Measurements from ENCODE around the gene FBF1. TPM values are rescaled to one million over a fixed set of nuclear protein-coding genes. Genes with fewer than 3 reads are reported as not detected.

FBF1 gene
- total and polyA plus RNA-seq, 2 donors (not counting 3 experiments of a cell fraction or from before 2014, with no cell fraction given): 4.9 to 9.4 TPM

GRCh38 chr17:75937652-75938051, 3.2 kb downstream of the FBF1 start:
- POLR2A ChIA-PET: no interaction called here

DNA sequence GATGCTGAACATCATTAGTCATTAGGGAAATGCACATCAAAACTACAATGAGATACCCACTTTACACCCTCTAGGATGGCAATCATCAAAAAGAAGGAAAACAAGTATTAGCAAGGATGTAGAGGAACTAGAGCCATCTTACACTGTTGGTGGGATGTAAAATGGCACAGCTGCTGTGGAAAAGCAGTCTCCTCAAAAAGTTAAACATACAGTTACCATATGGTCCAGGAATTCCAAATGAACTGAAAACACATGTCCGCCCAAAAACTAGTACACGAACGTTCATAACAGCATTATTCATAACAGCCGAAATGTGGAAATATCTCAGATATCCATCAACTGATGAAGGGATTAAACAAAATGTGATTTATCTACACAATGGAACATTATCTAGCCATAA, 7.0 kb downstream of the FBF1 start:
- Histone ChIP-seq H3K4me1 (ENCODE audit: control insufficient read depth, extremely low read depth, insufficient read depth, low read length) (no peaks in the 10 kb centered on the region), H4K20me1 (replicated peaks; ENCODE audit: control insufficient read depth, extremely low read depth, insufficient read depth, low read length) (no peaks in the 10 kb centered on the region), H3K4me2 (ENCODE audit: insufficient read depth, low read length) (no peak overlapping the region), H3K27ac (ENCODE audit: insufficient read depth, low read depth, low read length) (no peak overlapping the region), H3K9me3 (replicated peaks; ENCODE audit: control insufficient read depth, insufficient read depth, low read length) (no peaks in the 10 kb centered on the region), H3K9me1 (replicated peaks; ENCODE audit: control insufficient read depth, extremely low read depth, insufficient read depth, low read length) (no peaks in the 10 kb centered on the region), H2AFZ (ENCODE audit: low read depth, low read length) (no peak overlapping the region), H3K9ac (replicated peaks; ENCODE audit: extremely low read depth, insufficient read depth, low read length) (no peak overlapping the region), H3K4me3 (replicated peaks in 1 of 3; ENCODE audit: insufficient read depth in 1 of 3, low read depth in 1 of 3, low read length in 3 of 3) (no peak overlapping the region), H3K79me2 (ENCODE audit: control insufficient read depth, insufficient read depth, low read length) (no peaks in the 10 kb centered on the region), H3K36me3 (ENCODE audit: control insufficient read depth in 2 of 2, extremely low read depth in 1 of 2, insufficient read depth in 2 of 2, low read length in 2 of 2) (no peaks in the 10 kb centered on the region), H3K27me3 (ENCODE audit: control insufficient read depth in 2 of 2, insufficient read depth in 2 of 2, low read length in 2 of 2) (no peaks in the 10 kb centered on the region)
- dilution Hi-C loops (cut with MboI; ENCODE audit: extremely low pct_ligation_motif_present, low sequenced_read_pairs): no loop called here
- BruUV-seq (replicated peaks): no TSS peak
- intact Hi-C loops (cut with micrococcal nuclease): no loop called here
- TF ChIP-seq FOS (IDR thresholded peaks at IDR 0.05; ENCODE audit: borderline replicate concordance, insufficient read depth, low read length): no peak
- CTCF ChIA-PET: interaction anchor here (1.2 kb wide), 1 partner anchor 9 kb away, joined by 3 read pairs; no protein-coding TSS in a partner anchor
- POLR2A ChIA-PET: no interaction called here
- FAIRE-seq (no peak), DNase-seq (ENCODE audit: low read depth, low spot score) (no peak)

More at GRCh38 chr17:75937652-75938051, 3.2 kb downstream of the FBF1 start:
- H4K20me1 ChIP-seq (replicated peaks; ENCODE audit: control insufficient read depth, extremely low read depth, insufficient read depth, low read length): no peaks in the 10 kb centered on the region
- intact Hi-C loops (cut with micrococcal nuclease) (no loop called here), dilution Hi-C loops (cut with MboI; ENCODE audit: extremely low pct_ligation_motif_present, low sequenced_read_pairs) (no loop called here)
- TF ChIP-seq EZH2 (IDR thresholded peaks at IDR 0.05; ENCODE audit: borderline replicate concordance, low read depth, low read length, severe bottlenecking) (no peak), FOS (IDR thresholded peaks at IDR 0.05; ENCODE audit: borderline replicate concordance, insufficient read depth, low read length) (no peak), GATA2 (IDR thresholded peaks at IDR 0.05; ENCODE audit: insufficient read depth, insufficient read length, low read depth, low read length) (no peak), JUN (IDR thresholded peaks at IDR 0.05; ENCODE audit: borderline replicate concordance, insufficient read depth, insufficient read length, low read depth) (no peak)
- TF ChIP-seq, protein P1, sequence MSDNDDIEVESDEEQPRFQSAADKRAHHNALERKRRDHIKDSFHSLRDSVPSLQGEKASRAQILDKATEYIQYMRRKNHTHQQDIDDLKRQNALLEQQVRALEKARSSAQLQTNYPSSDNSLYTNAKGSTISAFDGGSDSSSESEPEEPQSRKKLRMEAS (IDR thresholded peaks at IDR 0.05; ENCODE audit: insufficient read depth, insufficient read length): no peak
- H3K27me3 ChIP-seq (ENCODE audit: control insufficient read depth in 2 of 2, insufficient read depth in 2 of 2, low read length in 2 of 2): no peaks in the 10 kb centered on the region
- H3K9ac ChIP-seq (replicated peaks; ENCODE audit: extremely low read depth, insufficient read depth, low read length): no peak overlapping the region
- H3K9me1 ChIP-seq (replicated peaks; ENCODE audit: control insufficient read depth, extremely low read depth, insufficient read depth, low read length): no peaks in the 10 kb centered on the region
- no peak overlapping the region for H2AFZ ChIP-seq (ENCODE audit: low read depth, low read length)
- no peaks in the 10 kb centered on the region for H3K9me3 ChIP-seq (replicated peaks; ENCODE audit: control insufficient read depth, insufficient read depth, low read length)
- H3K4me1 ChIP-seq (ENCODE audit: control insufficient read depth, extremely low read depth, insufficient read depth, low read length): peaks cover 6% of the 10 kb centered on the region
- no peak overlapping the region for H3K4me2 ChIP-seq (ENCODE audit: insufficient read depth, low read length)
- no peaks in the 10 kb centered on the region for H3K36me3 ChIP-seq (ENCODE audit: control insufficient read depth in 2 of 2, extremely low read depth in 1 of 2, insufficient read depth in 2 of 2, low read length in 2 of 2)
- no TSS peak for BruUV-seq (replicated peaks)
- H3K27ac ChIP-seq (ENCODE audit: insufficient read depth, low read depth, low read length): no peak overlapping the region
- CTCF ChIA-PET: interaction anchor here (1.3 kb wide), 1 partner anchor 10 kb away, joined by 3 read pairs; no protein-coding TSS in a partner anchor
- FAIRE-seq (no peak), DNase-seq (ENCODE audit: low read depth, low spot score) (no peak)
- H3K4me3 ChIP-seq (replicated peaks in 1 of 3; ENCODE audit: insufficient read depth in 1 of 3, low read depth in 1 of 3, low read length in 3 of 3): no peak overlapping the region
- H3K79me2 ChIP-seq (ENCODE audit: control insufficient read depth, insufficient read depth, low read length): no peaks in the 10 kb centered on the region

All from endothelial cell of umbilical vein (primary cell).